Liver (tissue), 9 donors: ENCODE measurements around the gene FARP1. TPM values are rescaled to one million over a fixed set of nuclear protein-coding genes. Genes with fewer than 3 reads are reported as not detected.

ENCODE experiments used
- DNase-seq: peaks from one replicate; pipeline ENCODE4 v3.0.0-alpha.2; 2017; ENCODE audit warnings: low spot score
- H3K27ac ChIP-seq, 2 donors: one replicate each; pipeline ENCODE4 v1.7.0; 2013; ENCODE audit warnings: inconsistent platforms in 2 of 2, low read length in 2 of 2, control low read depth in 1 of 2, low read depth in 1 of 2, mild to moderate bottlenecking in 1 of 2
- H3K27me3 ChIP-seq, 4 donors: one replicate each; pipeline versions ENCODE4 v1.6.1 to v1.7.0; 2013; ENCODE audit warnings: low read length in 3 of 4, inconsistent platforms in 1 of 4, mild to moderate bottlenecking in 1 of 4, moderate library complexity in 1 of 4; ENCODE audit not compliant: control insufficient read depth in 4 of 4, insufficient read depth in 4 of 4
- H3K36me3 ChIP-seq, 4 donors: one replicate each; pipeline versions ENCODE4 v1.6.1 to v1.7.0; 2013; ENCODE audit warnings: low read length in 3 of 4, mild to moderate bottlenecking in 3 of 4, low read depth in 1 of 4, moderate library complexity in 1 of 4; ENCODE audit not compliant: control insufficient read depth in 4 of 4, insufficient read depth in 3 of 4
- H3K4me1 ChIP-seq, 4 donors: one replicate each; pipeline versions ENCODE4 v1.6.1 to v1.7.0; 2013; ENCODE audit warnings: low read length in 3 of 4, mild to moderate bottlenecking in 3 of 4, moderate library complexity in 1 of 4; ENCODE audit not compliant: control insufficient read depth in 4 of 4, insufficient read depth in 4 of 4
- H3K4me3 ChIP-seq, 3 donors: one replicate each; pipeline versions ENCODE4 v1.6.1 to v1.7.0; 2013; ENCODE audit warnings: low read length in 3 of 3, control low read depth in 1 of 3, low read depth in 1 of 3, mild to moderate bottlenecking in 1 of 3
- H3K9ac ChIP-seq, 2 donors: one replicate each; pipeline ENCODE4 v1.7.0; 2013; ENCODE audit warnings: low read length in 2 of 2, mild to moderate bottlenecking in 2 of 2, moderate library complexity in 2 of 2, control low read depth in 1 of 2, low read depth in 1 of 2
- H3K9me3 ChIP-seq, 4 donors: one replicate each; pipeline versions ENCODE4 v1.6.1 to v1.7.0; 2013; ENCODE audit warnings: low read length in 3 of 4; ENCODE audit not compliant: control insufficient read depth in 4 of 4
- ATF3 ChIP-seq: IDR thresholded peaks from 2 replicates; pipeline ENCODE4 v1.6.1; 2016; ENCODE audit warnings: antibody characterized with exemption
- CTCF ChIP-seq: fragments of 150-350 bp; IDR thresholded peaks from 2 replicates; pipeline ENCODE4 v1.5.1; 2017; ENCODE audit warnings: improper control_type of control experiment, low read depth, low read length; ENCODE audit not compliant: missing input control
- EGR1 ChIP-seq, 2 donors: IDR thresholded peaks; 2 replicates each; pipeline ENCODE4 v1.6.1; 2016 to 2018; ENCODE audit warnings: antibody characterized with exemption in 2 of 2, low read depth in 2 of 2
- FOXA2 ChIP-seq: IDR thresholded peaks from 2 replicates; pipeline ENCODE4 v1.6.1; 2016; ENCODE audit warnings: antibody characterized with exemption
- GABPA ChIP-seq, 2 donors: IDR thresholded peaks in 1 of 2; conservative IDR thresholded peaks in 1 of 2; 2 replicates each; pipeline ENCODE4 v1.6.1; 2016; ENCODE audit warnings: antibody characterized with exemption in 2 of 2, mild to moderate bottlenecking in 1 of 2, moderate library complexity in 1 of 2
- HNF4G ChIP-seq: IDR thresholded peaks from 2 replicates; pipeline ENCODE4 v1.6.1; 2016; ENCODE audit warnings: antibody characterized with exemption
- MAX ChIP-seq: IDR thresholded peaks from 2 replicates; pipeline ENCODE4 v1.6.1; 2016; ENCODE audit warnings: antibody characterized with exemption
- RAD21 ChIP-seq, 2 donors: IDR thresholded peaks; 2 replicates each; pipeline ENCODE4 v1.6.1; 2016; ENCODE audit warnings: antibody characterized with exemption in 2 of 2, mild to moderate bottlenecking in 2 of 2
- REST ChIP-seq: IDR thresholded peaks from 2 replicates; pipeline ENCODE4 v1.6.1; 2016; ENCODE audit warnings: antibody characterized with exemption, mild to moderate bottlenecking
- RXRA ChIP-seq, 2 donors: IDR thresholded peaks; 2 replicates each; pipeline ENCODE4 v1.6.1; 2017 to 2018; ENCODE audit warnings: antibody characterized with exemption in 2 of 2, mild to moderate bottlenecking in 1 of 2
- TAF1 ChIP-seq: conservative IDR thresholded peaks from 2 replicates; pipeline ENCODE4 v1.6.1; 2016; ENCODE audit warnings: antibody characterized with exemption, mild to moderate bottlenecking
- YY1 ChIP-seq: IDR thresholded peaks from 2 replicates; pipeline ENCODE4 v1.6.1; 2016; ENCODE audit warnings: antibody characterized with exemption, mild to moderate bottlenecking
- ZBTB33 ChIP-seq: IDR thresholded peaks from 2 replicates; pipeline ENCODE4 v1.6.1; 2016; ENCODE audit warnings: antibody characterized with exemption
- WGBS: extraction: QIAGEN DNeasy Blood & Tissue Kit; methylation state at CpG from one replicate; pipeline ENCODE4 v1.1.7; 2013; 5-methylcytosine and 5-hydroxymethylcytosine counted together
- polyA plus RNA-seq, 2 donors: library from polyadenylated mRNA; stranded (reverse) in 1 of 2; unstranded in 1 of 2; fragments of 200-250 nt in 1 of 2; fragments of >200 nt in 1 of 2; fragmentation: Nextera tagmentation in 1 of 2; extraction: Ambion mirVana in 1 of 2; gene quantifications; one replicate each; pipeline versions ENCODE4 v1.2.1 to v1.2.3, GENCODE V29; 2013 to 2015
- total RNA-seq, 2 donors: library from RNA; depleted of rRNA; stranded (reverse); fragments of >200 nt; gene quantifications; one replicate each; pipeline ENCODE4 v1.2.3, GENCODE V29; 2014
- donor health status: healthy.
- donor health status: healthy.
- donor health status: healthy.
- donor health status: healthy.
- donor health status: healthy.

The FARP1 gene
- total and polyA plus RNA-seq, 4 donors, result 28.4 to 62.6 (median 39.8) TPM

GRCh38 chr13:98098516-98098915, 44.4 kb upstream of the FARP1 start:
- WGBS, result 89% methylated on average over 7 of the region's 7 CpGs
- H3K4me3 ChIP-seq, result no peak overlapping the region
- no peaks in the 10 kb centered on the region for H3K9me3 ChIP-seq
- TF ChIP-seq FOXA2 (no peak), HNF4G (no peak), CTCF (no peak), REST (no peak), RXRA (IDR thresholded peaks at IDR 0.05) (no peak), YY1 (no peak), GABPA (IDR thresholded peaks at IDR 0.05 in 1 of 2, conservative IDR thresholded peaks at IDR 0.05 in 1 of 2) (no peak)
- H3K27ac ChIP-seq, result no peak overlapping the region
- H3K9ac ChIP-seq, result no peak overlapping the region
- DNase-seq, result no peak
- no peaks in the 10 kb centered on the region for H3K36me3 ChIP-seq
- peaks cover 0 to 5% (median 1%) of the 10 kb centered on the region in 4 donors for H3K4me1 ChIP-seq
- H3K27me3 ChIP-seq, result no peaks in the 10 kb centered on the region

- no peak overlapping the region for H3K4me3 ChIP-seq
- H3K27ac ChIP-seq, result no peak overlapping the region
- no peaks in the 10 kb centered on the region for H3K36me3 ChIP-seq
- no peak overlapping the region for H3K9ac ChIP-seq
- peaks cover 0 to 5% (median 1%) of the 10 kb centered on the region in 4 donors for H3K4me1 ChIP-seq
- no peaks in the 10 kb centered on the region for H3K9me3 ChIP-seq
- 95% methylated on average over 4 of the region's 4 CpGs for WGBS
- no peak for DNase-seq
- H3K27me3 ChIP-seq, result no peaks in the 10 kb centered on the region
- TF ChIP-seq ATF3, result no peak
- TF ChIP-seq TAF1, result no peak
- TF ChIP-seq FOXA2, result no peak
- no peak for TF ChIP-seq MAX
- no peak for TF ChIP-seq YY1
- no peak for TF ChIP-seq ZBTB33
- no peak for TF ChIP-seq EGR1 (IDR thresholded peaks at IDR 0.05; ENCODE audit: low read depth in 2 of 2)
- no peak for TF ChIP-seq RXRA (IDR thresholded peaks at IDR 0.05)
- no peak for TF ChIP-seq REST
- no peak for TF ChIP-seq CTCF
- no peak for TF ChIP-seq RAD21 (IDR thresholded peaks at IDR 0.05)
- TF ChIP-seq GABPA (IDR thresholded peaks at IDR 0.05 in 1 of 2, conservative IDR thresholded peaks at IDR 0.05 in 1 of 2), result no peak
These were observed 43.3 kb upstream of the FARP1 start for GRCh38 chr13:98099627-98100026.
